ENCODE data around the gene GRIN1.

GRCh38 chr9:137099231-137099630 is 39.7 kb upstream of the GRIN1 start:
- TF ChIP-seq, protein P1, sequence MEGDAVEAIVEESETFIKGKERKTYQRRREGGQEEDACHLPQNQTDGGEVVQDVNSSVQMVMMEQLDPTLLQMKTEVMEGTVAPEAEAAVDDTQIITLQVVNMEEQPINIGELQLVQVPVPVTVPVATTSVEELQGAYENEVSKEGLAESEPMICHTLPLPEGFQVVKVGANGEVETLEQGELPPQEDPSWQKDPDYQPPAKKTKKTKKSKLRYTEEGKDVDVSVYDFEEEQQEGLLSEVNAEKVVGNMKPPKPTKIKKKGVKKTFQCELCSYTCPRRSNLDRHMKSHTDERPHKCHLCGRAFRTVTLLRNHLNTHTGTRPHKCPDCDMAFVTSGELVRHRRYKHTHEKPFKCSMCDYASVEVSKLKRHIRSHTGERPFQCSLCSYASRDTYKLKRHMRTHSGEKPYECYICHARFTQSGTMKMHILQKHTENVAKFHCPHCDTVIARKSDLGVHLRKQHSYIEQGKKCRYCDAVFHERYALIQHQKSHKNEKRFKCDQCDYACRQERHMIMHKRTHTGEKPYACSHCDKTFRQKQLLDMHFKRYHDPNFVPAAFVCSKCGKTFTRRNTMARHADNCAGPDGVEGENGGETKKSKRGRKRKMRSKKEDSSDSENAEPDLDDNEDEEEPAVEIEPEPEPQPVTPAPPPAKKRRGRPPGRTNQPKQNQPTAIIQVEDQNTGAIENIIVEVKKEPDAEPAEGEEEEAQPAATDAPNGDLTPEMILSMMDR (IDR thresholded peaks at IDR 0.05; ENCODE audit: insufficient read depth, low read depth, low read length): no peak
- no peak for TF ChIP-seq EZH2 (IDR thresholded peaks at IDR 0.05; ENCODE audit: insufficient read depth, low read length)

Data from astrocyte (in vitro differentiated cells and primary cell).